IMR-90 (cell line): Measurements from ENCODE around the gene HCFC1. TPM values are rescaled to one million over a fixed set of nuclear protein-coding genes. Genes with fewer than 3 reads are reported as not detected.

Experiments
- ATAC-seq: fragments of 200-7000 bp; cut with Tn5 transposase; 2 replicates; pipeline ENCODE4 v1.9.1; 2020; ENCODE audit warnings: low read depth, mild to moderate bottlenecking, moderate library complexity
- BruUV-seq: library from RNA; stranded (reverse); fragments of 400-500 nt; replicated peaks from 2 replicates; lab custom pipeline; 2021; lab: Mats Ljungman, UMichigan
- CTCF ChIA-PET: fragments of 300-600 bp; formaldehyde crosslinking; extraction: SDS; loops from one replicate; lab custom pipeline; 2021; ENCODE audit warnings: antibody characterized with exemption; lab: Yijun Ruan, JAX
- POLR2A ChIA-PET: fragments of 300-600 bp; sonication (Branson Sonifier 250); formaldehyde crosslinking; loops from one replicate; lab custom pipeline; 2022; ENCODE audit warnings: antibody characterized with exemption; ENCODE audit not compliant: unreplicated experiment; lab: Charles Lee
- DNase-seq: peaks from one replicate; pipeline ENCODE4 v3.0.0; 2013
- H2AFZ ChIP-seq: replicated peaks from 2 replicates; pipeline ENCODE3; 2013; ENCODE audit warnings: low read length, mild to moderate bottlenecking; ENCODE audit not compliant: poor library complexity
- H2AK5ac ChIP-seq: 2 replicates; pipeline ENCODE4 v1.6.1; 2013; ENCODE audit warnings: low read depth, low read length, inconsistent platforms
- H2AK9ac ChIP-seq: replicated peaks from 2 replicates; pipeline ENCODE3; 2013; ENCODE audit warnings: mild to moderate bottlenecking, low read depth, low read length, moderate library complexity; ENCODE audit not compliant: poor library complexity
- H2BK120ac ChIP-seq: 2 replicates; pipeline ENCODE4 v1.6.1; 2013; ENCODE audit warnings: low read depth, low read length, inconsistent platforms
- H2BK15ac ChIP-seq: 3 replicates; pipeline ENCODE4 v1.6.1; 2013; ENCODE audit warnings: low read depth, low read length, inconsistent platforms
- H2BK20ac ChIP-seq: 2 replicates; pipeline ENCODE4 v1.6.1; 2013; ENCODE audit warnings: low read depth, mild to moderate bottlenecking, inconsistent platforms, low read length, moderate library complexity
- H2BK5ac ChIP-seq: 2 replicates; pipeline ENCODE4 v1.6.1; 2013; ENCODE audit warnings: mild to moderate bottlenecking, low read depth, low read length, inconsistent platforms; ENCODE audit not compliant: poor library complexity, severe bottlenecking
- H3K14ac ChIP-seq: replicated peaks from 2 replicates; pipeline ENCODE4 v1.6.1; 2013; ENCODE audit warnings: low read depth, low read length, inconsistent platforms
- H3K18ac ChIP-seq: 2 replicates; pipeline ENCODE4 v1.6.1; 2013; ENCODE audit warnings: low read depth, low read length, control low read depth
- H3K23ac ChIP-seq: 2 replicates; pipeline ENCODE4 v1.6.1; 2013; ENCODE audit warnings: low read depth, low read length, inconsistent platforms
- H3K27ac ChIP-seq: 2 replicates; pipeline ENCODE4 v1.5.1; 2013; ENCODE audit warnings: mild to moderate bottlenecking, control low read depth, low read length; ENCODE audit not compliant: insufficient read depth
- H3K27me3 ChIP-seq: 2 replicates; pipeline ENCODE4 v1.6.1; 2013; ENCODE audit warnings: low read length; ENCODE audit not compliant: control insufficient read depth, insufficient read depth
- H3K36me3 ChIP-seq: 2 replicates; pipeline ENCODE4 v1.6.1; 2013; ENCODE audit warnings: low read length, mixed read lengths; ENCODE audit not compliant: control insufficient read depth, insufficient read depth
- H3K4ac ChIP-seq: 2 replicates; pipeline ENCODE4 v1.6.1; 2013; ENCODE audit warnings: low read depth, low read length, inconsistent platforms
- H3K4me1 ChIP-seq: 2 replicates; pipeline ENCODE4 v1.6.1; 2013; ENCODE audit warnings: low read length, mixed read lengths; ENCODE audit not compliant: control insufficient read depth, insufficient read depth
- H3K4me2 ChIP-seq: 2 replicates; pipeline ENCODE4 v1.6.1; 2013; ENCODE audit warnings: low read depth, mild to moderate bottlenecking, control low read depth, low read length, moderate library complexity
- H3K4me3 ChIP-seq: 2 replicates; pipeline ENCODE4 v1.5.1; 2013; ENCODE audit warnings: low read depth, mild to moderate bottlenecking, control low read depth, low read length, moderate library complexity; ENCODE audit not compliant: insufficient read depth
- H3K56ac ChIP-seq: 2 replicates; pipeline ENCODE4 v1.6.1; 2013; ENCODE audit warnings: low read length, inconsistent platforms; ENCODE audit not compliant: insufficient read depth; ENCODE audit errors: extremely low read depth
- H3K79me1 ChIP-seq, 2 experiments: 2 replicates each; pipeline ENCODE4 v1.6.1; 2013; ENCODE audit warnings: low read length in 2 of 2, inconsistent platforms in 1 of 2, low read depth in 1 of 2
- H3K9ac ChIP-seq: 2 replicates; pipeline ENCODE4 v1.6.1; 2013; ENCODE audit warnings: low read depth, low read length, control low read depth
- H3K9me1 ChIP-seq: 2 replicates; pipeline ENCODE4 v1.6.1; 2013; ENCODE audit warnings: low read length, inconsistent platforms; ENCODE audit not compliant: insufficient read depth
- H3K9me3 ChIP-seq: 2 replicates; pipeline ENCODE4 v1.6.1; 2013; ENCODE audit warnings: low read length; ENCODE audit not compliant: control insufficient read depth, insufficient read depth
- H4K20me1 ChIP-seq: 2 replicates; pipeline ENCODE4 v1.6.1; 2013; ENCODE audit warnings: low read length, inconsistent platforms; ENCODE audit not compliant: insufficient read depth
- H4K5ac ChIP-seq: 2 replicates; pipeline ENCODE4 v1.6.1; 2013; ENCODE audit warnings: mild to moderate bottlenecking, low read depth, low read length, control low read depth
- H4K8ac ChIP-seq, 2 experiments: 2 replicates each; pipeline ENCODE4 v1.6.1; 2013; ENCODE audit warnings: low read depth in 2 of 2, low read length in 2 of 2, control low read depth in 1 of 2, inconsistent platforms in 1 of 2
- H4K91ac ChIP-seq: 2 replicates; pipeline ENCODE4 v1.6.1; 2013; ENCODE audit warnings: low read depth, low read length, inconsistent platforms; ENCODE audit not compliant: insufficient read depth
- BHLHE40 ChIP-seq: fragments of 150-350 bp; IDR thresholded peaks from 2 replicates; pipeline ENCODE4 v1.6.1; 2016; ENCODE audit warnings: mild to moderate bottlenecking, low read depth, low read length
- CEBPB ChIP-seq: IDR thresholded peaks from 2 replicates; pipeline ENCODE4 v1.6.1; 2012; ENCODE audit warnings: low read depth, low read length, improper control_type of control experiment
- CHD1 ChIP-seq: IDR thresholded peaks from 2 replicates; pipeline ENCODE4 v1.6.1; 2012; ENCODE audit warnings: low read depth, low read length, improper control_type of control experiment
- CTCF ChIP-seq: conservative IDR thresholded peaks from 2 replicates; pipeline ENCODE4 v1.5.1; 2012; ENCODE audit warnings: mild to moderate bottlenecking, low read depth, low read length, improper control_type of control experiment
- ELK1 ChIP-seq: fragments of 150-350 bp; IDR thresholded peaks from 2 replicates; pipeline ENCODE4 v1.6.1; 2016; ENCODE audit warnings: low read depth, mild to moderate bottlenecking, low read length, moderate library complexity, borderline replicate concordance
- FOS ChIP-seq: fragments of 150-350 bp; IDR thresholded peaks from 2 replicates; pipeline ENCODE4 v1.6.1; 2016; ENCODE audit warnings: low read depth, low read length
- MAFK ChIP-seq: IDR thresholded peaks from 2 replicates; pipeline ENCODE4 v1.6.1; 2012; ENCODE audit warnings: low read depth, low read length, improper control_type of control experiment
- MAZ ChIP-seq: IDR thresholded peaks from 2 replicates; pipeline ENCODE4 v1.6.1; 2012; ENCODE audit warnings: low read depth, mild to moderate bottlenecking, low read length, improper control_type of control experiment, moderate library complexity, borderline replicate concordance
- MXI1 ChIP-seq: IDR thresholded peaks from 2 replicates; pipeline ENCODE4 v1.6.1; 2012; ENCODE audit warnings: low read depth, mild to moderate bottlenecking, low read length, moderate library complexity, borderline replicate concordance
- NFE2L2 ChIP-seq: fragments of 150-350 bp; IDR thresholded peaks from 2 replicates; pipeline ENCODE4 v1.6.1; 2016; ENCODE audit warnings: low read depth, mild to moderate bottlenecking, low read length
- POLR2A ChIP-seq: IDR thresholded peaks from 2 replicates; pipeline ENCODE4 v1.6.1; 2012; ENCODE audit warnings: mild to moderate bottlenecking, low read depth, low read length
- RAD21 ChIP-seq: IDR thresholded peaks from 2 replicates; pipeline ENCODE4 v1.6.1; 2012; ENCODE audit warnings: low read length, improper control_type of control experiment
- RCOR1 ChIP-seq: IDR thresholded peaks from 2 replicates; pipeline ENCODE4 v1.6.1; 2012; ENCODE audit warnings: mild to moderate bottlenecking, low read length, improper control_type of control experiment; ENCODE audit not compliant: insufficient replicate concordance
- RFX5 ChIP-seq: IDR thresholded peaks from 2 replicates; pipeline ENCODE4 v1.8.0; 2012; ENCODE audit warnings: low read depth, mild to moderate bottlenecking, low read length, moderate library complexity
- SMC3 ChIP-seq: fragments of 150-350 bp; IDR thresholded peaks from 2 replicates; pipeline ENCODE4 v1.6.1; 2016; ENCODE audit warnings: low read depth, mild to moderate bottlenecking, antibody characterized with exemption, low read length, moderate library complexity
- USF2 ChIP-seq: fragments of 150-350 bp; IDR thresholded peaks from 2 replicates; pipeline ENCODE4 v1.6.1; 2017; ENCODE audit warnings: mild to moderate bottlenecking, antibody characterized with exemption, low read length, low read depth
- WGBS, 2 experiments: methylation state at CpG; one replicate each; pipeline versions ENCODE4 v1.1.5 to v1.1.7; 2013; ENCODE audit warnings: missing lambda C conversion rate in 2 of 2; ENCODE audit not compliant: insufficient read length in 1 of 2; ENCODE audit errors: extremely low coverage in 2 of 2; 5-methylcytosine and 5-hydroxymethylcytosine counted together
- dilution Hi-C: fragments of 300-500 bp; cut with HindIII; formaldehyde crosslinking; loops from one replicate; pipeline ENCODE4 v1.14.3; 2018; ENCODE audit warnings: low sequenced_read_pairs; ENCODE audit not compliant: unreplicated experiment
- in situ Hi-C: fragments of 300-500 bp; cut with MboI; formaldehyde crosslinking; loops from 3 replicates; pipeline ENCODE4 v1.14.3; 2019; ENCODE audit warnings: low sequenced_read_pairs, inconsistent platforms, mixed read lengths
- intact Hi-C: fragments of 100-400 bp; cut with micrococcal nuclease; formaldehyde crosslinking; loops from 2 replicates; pipeline ENCODE4 v1.10.0; 2022
- polyA plus RNA-seq, 3 experiments: library from polyadenylated mRNA; depleted of rRNA; stranded (reverse); fragments of >200 nt; gene quantifications; 2 replicates each; pipeline ENCODE4 v1.2.3, GENCODE V29; 2012; ENCODE audit warnings: low replicate concordance in 1 of 3
- total RNA-seq: library from RNA; depleted of rRNA; stranded (reverse); fragments of >200 nt; gene quantifications from 2 replicates; pipeline ENCODE4 v1.2.3, GENCODE V29; 2012

HCFC1 gene
- total and polyA plus RNA-seq, 2 of the 4 experiments (the other 2 are of a cell fraction), result 3.2 to 17.6 TPM

- Histone ChIP-seq H3K36me3 (peaks cover 23% of the 10 kb centered on the region), H3K4ac (no peak overlapping the region), H4K20me1 (peaks cover 20% of the 10 kb centered on the region), H2BK120ac (no peak overlapping the region), H2BK5ac (no peak overlapping the region), H4K8ac (no peak overlapping the region), H3K9ac (no peak overlapping the region), H3K4me2 (no peak overlapping the region), H3K4me1 (peaks cover 2% of the 10 kb centered on the region; the same call in 1 of the 2 replicates), H3K9me3 (no peaks in the 10 kb centered on the region), H3K18ac (no peak overlapping the region), H4K91ac (no peak overlapping the region), H3K56ac (no peak overlapping the region), H3K27ac (no peak overlapping the region), H4K5ac (no peak overlapping the region), H3K23ac (no peak overlapping the region), H3K27me3 (no peaks in the 10 kb centered on the region), H2AFZ (no peak overlapping the region), H3K9me1 (no peaks in the 10 kb centered on the region), H2AK9ac (no peak overlapping the region), H3K79me1 (peaks cover 4 to 12% of the 10 kb centered on the region in 2 experiments; a peak in 2 of 4 replicates), H2BK20ac (no peak overlapping the region), H2AK5ac (no peak overlapping the region), H2BK15ac (no peak overlapping the region), H3K4me3 (no peak overlapping the region), H3K14ac (no peak overlapping the region)
- ChIA-PET POLR2A (no interaction called here), CTCF (interaction anchor here (1.6 kb wide), 1 partner anchor 15 kb away, joined by 4 read pairs; no protein-coding TSS in a partner anchor)
- intact Hi-C loops, result no loop called here
- WGBS, 2 experiments, result no CpG with 5 or more reads among the region's 13 CpGs
- no peak for TF ChIP-seq CTCF
- no peak for TF ChIP-seq ELK1
- TF ChIP-seq RCOR1, result no peak
- TF ChIP-seq RFX5, result no peak
- no peak for TF ChIP-seq RAD21
- no peak for TF ChIP-seq MXI1
- TF ChIP-seq FOS, result no peak
- no peak for TF ChIP-seq SMC3
- no peak for TF ChIP-seq CEBPB
- no peak for TF ChIP-seq MAZ
- TF ChIP-seq POLR2A, result no peak
- no peak for TF ChIP-seq CHD1
- no peak for TF ChIP-seq USF2
- no peak for TF ChIP-seq BHLHE40
- no peak for TF ChIP-seq NFE2L2
- no peak for TF ChIP-seq MAFK
- DNase-seq (no peak), ATAC-seq (no peak)
- no TSS peak for BruUV-seq
- dilution Hi-C loops, result no loop called here
- in situ Hi-C loops, result no loop called here
Measured at GRCh38 chrX:153932220-153932915, 39.2 kb downstream of the HCFC1 start.
